NOMO-1 (cell line): ENCODE data around the gene KRT38.
"Not testable (repeated sequence)": the region's sequence is repeated elsewhere in the genome, so short reads cannot be mapped to it uniquely, and the experiment has no call there.

Experiments
- DNase-seq, 2 experiments: peaks; one replicate each; lab custom pipeline; 2025; ENCODE audit not compliant: unreplicated experiment in 2 of 2; lab: John Stamatoyannopoulos, UW

KRT38 gene

GRCh38 chr17:41424111-41424635 is 16.6 kb downstream of the KRT38 start, which contains the start of gene KRT37:
TSS of gene KRT37 (minus strand) at chr17:41424585. CDS start at chr17:41424523, 62 bp downstream.
- no peak for DNase-seq

GRCh38 chr17:41422586-41422985 is 18.2 kb downstream of the KRT38 start:
- DNase-seq, result not testable (repeated sequence)

- no peak for DNase-seq
Observed at GRCh38 chr17:41421617-41422016, 19.2 kb downstream of the KRT38 start.

- no peak for DNase-seq
Observed at GRCh38 chr17:41421116-41421515, 19.7 kb downstream of the KRT38 start.

- no peak for DNase-seq
Observed at GRCh38 chr17:41420134-41420533, 20.6 kb downstream of the KRT38 start.

GRCh38 chr17:41419716-41420115 is 21.1 kb downstream of the KRT38 start:
- DNase-seq, result no peak

GRCh38 chr17:41418116-41418860 is 22.5 kb downstream of the KRT38 start:
- DNase-seq, result no peak

GRCh38 chr17:41417576-41418015 is 23.2 kb downstream of the KRT38 start:
- DNase-seq, result peak; percentile 27 to 58

GRCh38 chr17:41417127-41417526 is 23.7 kb downstream of the KRT38 start:
- DNase-seq, result no peak

- no peak for DNase-seq
Observed at GRCh38 chr17:41416479-41416878, 24.3 kb downstream of the KRT38 start.

- no peak for DNase-seq
Observed at GRCh38 chr17:41415833-41416335, 24.9 kb downstream of the KRT38 start.

- DNase-seq, result no peak
Observed at GRCh38 chr17:41415411-41415810, 25.4 kb downstream of the KRT38 start.

GRCh38 chr17:41413982-41414381 is 26.8 kb downstream of the KRT38 start:
- no peak for DNase-seq

- DNase-seq, result no peak
Observed at GRCh38 chr17:41413353-41413957, 27.3 kb downstream of the KRT38 start.

- DNase-seq, result no peak
Observed at GRCh38 chr17:41411072-41411840, 29.5 kb downstream of the KRT38 start.

GRCh38 chr17:41407226-41407625 is 33.6 kb downstream of the KRT38 start:
- no peak for DNase-seq

GRCh38 chr17:41406205-41406604 is 34.6 kb downstream of the KRT38 start:
- no peak for DNase-seq

GRCh38 chr17:41404024-41404671 is 36.6 kb downstream of the KRT38 start:
- peak; percentile 86 to 93 for DNase-seq

GRCh38 chr17:41403404-41404023 is 37.3 kb downstream of the KRT38 start:
- DNase-seq, result no peak

GRCh38 chr17:41402161-41402560 is 38.6 kb downstream of the KRT38 start:
- no peak for DNase-seq
